Cardiac muscle cell (in vitro differentiated cells and primary cell): ENCODE results near the gene CCNK. TPM values are rescaled to one million over a fixed set of nuclear protein-coding genes. Genes with fewer than 3 reads are reported as not detected.

ENCODE experiments used
- DNase-seq, 2 donors: peaks; one replicate each; pipeline versions ENCODE4 v3.0.0 to v3.0.0-alpha.2; 2010 to 2017; ENCODE audit warnings: low read depth in 1 of 2, low spot score in 1 of 2
- H3K27ac ChIP-seq: fragments of 200-600 bp; sonication (generic); 2 replicates; pipeline ENCODE4 v1.5.1; 2016
- H3K27me3 ChIP-seq: fragments of 200-600 bp; sonication (generic); 2 replicates; pipeline ENCODE4 v1.6.0; 2016; ENCODE audit warnings: control low read depth
- H3K36me3 ChIP-seq: fragments of 200-600 bp; sonication (generic); 2 replicates; pipeline ENCODE4 v1.5.1; 2016; ENCODE audit warnings: control low read depth
- H3K4me1 ChIP-seq: fragments of 200-600 bp; sonication (generic); 2 replicates; pipeline ENCODE4 v1.8.1; 2017; ENCODE audit warnings: low read depth, mild to moderate bottlenecking, mixed run types
- H3K4me3 ChIP-seq: fragments of 200-600 bp; sonication (generic); 2 replicates; pipeline ENCODE4 v1.5.1; 2016; ENCODE audit warnings: mild to moderate bottlenecking
- H3K9me3 ChIP-seq: fragments of 200-600 bp; sonication (generic); 2 replicates; pipeline ENCODE4 v1.5.1; 2017; ENCODE audit warnings: low read depth, mild to moderate bottlenecking, control low read depth
- polyA plus RNA-seq: library from polyadenylated mRNA; unstranded; fragments of >200 nt; fragmentation: Nextera tagmentation; extraction: Ambion mirVana; gene quantifications from 2 replicates; pipeline ENCODE4 v1.2.1, GENCODE V29; 2016
- total RNA-seq: library from RNA; depleted of rRNA; stranded (reverse); fragments of >200 nt; gene quantifications from 2 replicates; pipeline ENCODE4 v1.2.3, GENCODE V29; 2016
- TF ChIP-seq, protein P1 (sequence below): IDR thresholded peaks from 2 replicates; pipeline ENCODE4 v1.5.1; 2012; ENCODE audit warnings: low read depth, mild to moderate bottlenecking, low read length

The CCNK gene
- total and polyA plus RNA-seq, 2 experiments from 2014 or later = 13.3 to 17.3 TPM

DNA sequence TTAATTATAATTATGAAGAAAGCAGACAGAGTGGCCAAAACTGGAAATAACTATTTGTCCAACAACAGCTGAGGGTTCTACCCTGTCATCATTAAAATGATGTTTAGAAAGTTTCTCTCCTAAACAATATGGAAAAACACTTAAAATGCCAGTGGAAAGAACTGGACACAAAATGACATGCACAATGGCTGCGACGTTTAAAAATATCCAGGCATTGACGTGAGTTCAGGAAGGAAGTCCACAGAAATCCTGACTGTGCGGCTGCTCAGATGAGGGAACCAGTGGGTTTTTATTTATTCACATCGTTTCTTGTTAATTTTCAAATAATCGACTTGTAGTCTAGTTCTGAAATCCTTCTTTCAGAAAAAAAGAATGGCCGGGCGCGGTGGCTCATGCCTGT lies 58.3 kb downstream of the CCNK start:
- Histone ChIP-seq H3K4me1 (peaks cover 37% of the 10 kb centered on the region), H3K36me3 (no peaks in the 10 kb centered on the region), H3K4me3 (no peak overlapping the region), H3K27me3 (no peaks in the 10 kb centered on the region), H3K27ac (no peak overlapping the region), H3K9me3 (no peaks in the 10 kb centered on the region)
- no peak for DNase-seq
- TF ChIP-seq, protein P1, sequence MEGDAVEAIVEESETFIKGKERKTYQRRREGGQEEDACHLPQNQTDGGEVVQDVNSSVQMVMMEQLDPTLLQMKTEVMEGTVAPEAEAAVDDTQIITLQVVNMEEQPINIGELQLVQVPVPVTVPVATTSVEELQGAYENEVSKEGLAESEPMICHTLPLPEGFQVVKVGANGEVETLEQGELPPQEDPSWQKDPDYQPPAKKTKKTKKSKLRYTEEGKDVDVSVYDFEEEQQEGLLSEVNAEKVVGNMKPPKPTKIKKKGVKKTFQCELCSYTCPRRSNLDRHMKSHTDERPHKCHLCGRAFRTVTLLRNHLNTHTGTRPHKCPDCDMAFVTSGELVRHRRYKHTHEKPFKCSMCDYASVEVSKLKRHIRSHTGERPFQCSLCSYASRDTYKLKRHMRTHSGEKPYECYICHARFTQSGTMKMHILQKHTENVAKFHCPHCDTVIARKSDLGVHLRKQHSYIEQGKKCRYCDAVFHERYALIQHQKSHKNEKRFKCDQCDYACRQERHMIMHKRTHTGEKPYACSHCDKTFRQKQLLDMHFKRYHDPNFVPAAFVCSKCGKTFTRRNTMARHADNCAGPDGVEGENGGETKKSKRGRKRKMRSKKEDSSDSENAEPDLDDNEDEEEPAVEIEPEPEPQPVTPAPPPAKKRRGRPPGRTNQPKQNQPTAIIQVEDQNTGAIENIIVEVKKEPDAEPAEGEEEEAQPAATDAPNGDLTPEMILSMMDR = no peak

DNA sequence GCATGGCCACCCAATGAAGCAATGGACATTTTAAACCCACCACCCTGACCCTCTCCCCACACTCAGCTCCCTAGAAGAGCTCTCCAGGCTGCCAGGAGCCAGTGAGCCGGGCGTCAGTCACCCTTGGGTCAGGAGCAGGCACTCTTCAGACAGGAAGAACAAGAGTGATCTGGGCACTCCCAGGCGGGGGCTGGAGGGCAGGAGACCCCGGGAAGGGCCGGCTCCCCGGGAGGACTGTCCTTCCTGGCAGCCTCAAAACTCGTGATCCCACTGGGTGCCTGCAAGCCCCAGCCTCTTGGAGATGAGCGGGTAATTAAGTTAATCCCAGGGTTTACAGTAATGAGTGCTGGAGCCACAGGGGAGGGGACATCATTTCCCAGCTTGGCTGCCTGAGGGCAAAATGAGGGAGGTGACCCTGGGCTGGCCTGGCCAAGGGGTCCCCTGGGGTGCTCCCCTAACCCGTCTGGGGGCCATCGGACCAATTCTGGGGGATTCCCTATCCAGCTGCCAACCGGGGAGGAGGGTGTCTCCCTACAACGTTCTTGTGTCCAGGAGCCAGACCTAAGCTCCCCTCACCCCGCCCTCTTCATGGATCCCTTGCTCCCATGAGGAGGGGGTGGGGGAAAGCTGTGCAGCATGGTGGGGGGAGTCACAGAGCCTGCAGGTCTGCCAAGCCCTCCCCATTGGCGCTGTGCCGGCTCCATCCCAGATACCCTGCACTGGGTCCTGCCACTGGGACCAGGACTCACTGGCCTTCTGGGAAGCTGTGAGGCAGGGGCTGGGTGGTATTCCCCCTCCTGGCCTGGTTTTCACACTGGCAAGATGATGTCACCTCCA lies 59.2 kb downstream of the CCNK start:
- Histone ChIP-seq H3K27ac (no peak overlapping the region), H3K4me1 (peaks cover 44% of the 10 kb centered on the region)
- no peak for DNase-seq

DNA sequence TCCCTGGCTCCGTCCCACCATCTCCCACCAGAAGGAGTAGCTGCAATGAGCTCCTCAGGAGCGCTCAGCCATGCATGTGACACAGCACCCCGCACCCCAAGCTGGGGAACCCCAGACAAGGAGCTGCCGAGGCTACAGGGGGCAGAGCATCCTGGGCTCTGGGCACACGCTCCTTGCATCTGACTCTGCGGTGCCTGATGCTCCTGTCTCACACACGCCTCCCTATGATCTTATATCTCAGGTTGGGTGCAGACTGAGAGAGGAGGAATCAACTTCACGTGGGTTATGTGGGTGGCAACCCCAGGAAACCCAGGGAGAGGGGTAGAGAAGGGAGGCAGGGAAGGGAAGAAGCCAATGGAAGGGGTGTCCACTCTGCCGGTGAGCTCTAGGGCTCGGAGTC lies 60.0 kb downstream of the CCNK start:
- Histone ChIP-seq H3K9me3 (no peaks in the 10 kb centered on the region), H3K27me3 (no peaks in the 10 kb centered on the region), H3K27ac (no peak overlapping the region), H3K4me1 (peaks cover 48% of the 10 kb centered on the region), H3K36me3 (no peaks in the 10 kb centered on the region), H3K4me3 (no peak overlapping the region)
- TF ChIP-seq, protein P1 = no peak
- no peak for DNase-seq

More for the DNA sequence above, 59.2 kb downstream of the CCNK start:
- TF ChIP-seq, protein P1 = no peak
- no peaks in the 10 kb centered on the region for H3K9me3 ChIP-seq
- H3K36me3 ChIP-seq = no peaks in the 10 kb centered on the region
- no peaks in the 10 kb centered on the region for H3K27me3 ChIP-seq
- no peak overlapping the region for H3K4me3 ChIP-seq

DNA sequence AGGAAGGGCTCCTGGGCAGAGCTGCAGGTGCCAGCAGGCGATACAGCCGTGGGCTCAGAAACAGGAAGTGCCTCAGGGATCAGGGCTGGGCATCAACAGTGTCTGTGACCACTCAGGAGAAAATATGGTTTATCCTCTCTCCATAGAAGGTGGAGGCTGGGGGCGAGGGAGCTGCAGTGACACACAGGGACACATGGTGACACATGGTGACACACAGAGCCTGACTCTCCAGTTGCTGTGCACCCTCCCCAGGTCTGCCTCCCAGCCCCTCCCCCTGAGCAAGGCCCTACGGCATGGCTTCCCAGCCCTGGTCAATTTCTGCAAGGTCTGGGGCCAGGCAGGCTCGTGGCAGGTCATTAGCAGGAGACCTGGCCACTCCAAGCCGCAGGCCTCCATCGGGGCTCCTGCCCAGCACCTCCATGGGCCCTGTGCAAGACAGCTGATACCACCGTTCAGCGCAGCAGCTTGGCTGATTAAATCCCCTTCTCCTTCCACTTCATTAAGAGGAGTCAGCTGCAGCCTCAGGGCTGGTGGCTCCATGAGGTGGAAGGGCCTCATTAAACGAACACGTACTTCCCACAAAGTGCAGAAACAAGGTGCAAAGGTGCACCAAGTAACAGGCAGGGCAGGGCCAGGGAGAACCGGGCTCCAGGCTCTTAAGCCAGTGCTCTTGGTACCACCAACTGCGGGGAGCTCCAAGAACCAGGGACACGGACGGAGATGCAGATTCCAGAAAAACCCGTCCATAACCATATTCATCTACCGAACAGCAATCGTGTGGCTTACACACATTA lies 60.7 kb downstream of the CCNK start:
- Histone ChIP-seq H3K27ac (no peak overlapping the region), H3K4me1 (peaks cover 55% of the 10 kb centered on the region), H3K9me3 (no peaks in the 10 kb centered on the region), H3K36me3 (no peaks in the 10 kb centered on the region), H3K4me3 (no peak overlapping the region), H3K27me3 (no peaks in the 10 kb centered on the region)
- TF ChIP-seq, protein P1 = no peak
- DNase-seq = no peak

DNA sequence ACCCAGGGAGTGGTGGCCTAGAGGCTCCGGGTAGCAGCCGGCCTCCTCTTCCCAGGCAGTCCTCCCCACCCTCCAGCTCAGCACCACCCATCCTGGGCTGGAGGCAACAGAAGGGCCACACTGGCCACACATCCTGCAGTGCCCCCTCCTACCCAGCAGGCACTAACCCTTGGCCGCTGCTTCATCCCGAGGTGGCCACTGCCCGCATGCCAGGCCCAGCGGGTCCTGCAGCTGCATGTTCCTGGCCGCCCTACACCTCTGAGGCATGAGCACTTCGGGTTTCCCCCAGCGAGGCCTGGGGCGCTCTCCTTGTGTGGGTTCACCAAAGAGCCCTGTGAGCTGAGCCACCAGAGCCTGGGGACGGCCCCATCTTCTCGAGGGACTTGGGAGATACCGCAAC lies 61.4 kb downstream of the CCNK start:
- Histone ChIP-seq H3K4me1 (peaks cover 51% of the 10 kb centered on the region), H3K36me3 (no peaks in the 10 kb centered on the region), H3K27me3 (no peaks in the 10 kb centered on the region), H3K27ac (no peak overlapping the region), H3K4me3 (no peak overlapping the region), H3K9me3 (no peaks in the 10 kb centered on the region)
- TF ChIP-seq, protein P1 = no peak
- no peak for DNase-seq
